DOHH2 (cell line): ENCODE results near the gene KNDC1.

Source experiments
- H3F3A ChIP-seq: fragments of 200-600 bp; sonication (generic), shearing (Covaris generic); 2 replicates; pipeline ENCODE4 v1.6.0; 2016; ENCODE audit warnings: antibody characterized with exemption, mild to moderate bottlenecking; ENCODE audit not compliant: control insufficient read depth, insufficient read depth
- H3K27ac ChIP-seq: fragments of 200-600 bp; sonication (generic); 2 replicates; pipeline ENCODE4 v1.5.1; 2014; ENCODE audit warnings: low read depth, mild to moderate bottlenecking, low read length, moderate library complexity
- H3K27me3 ChIP-seq: fragments of 200-600 bp; sonication (generic); 2 replicates; pipeline ENCODE4 v1.6.1; 2014; ENCODE audit warnings: mild to moderate bottlenecking, low read length, mixed read lengths; ENCODE audit not compliant: control insufficient read depth
- H3K36me3 ChIP-seq: fragments of 200-600 bp; sonication (generic); 2 replicates; pipeline ENCODE4 v1.6.1; 2014; ENCODE audit warnings: mild to moderate bottlenecking, low read length, moderate library complexity, mixed read lengths; ENCODE audit not compliant: control insufficient read depth
- H3K4me1 ChIP-seq: fragments of 200-600 bp; sonication (generic); 2 replicates; pipeline ENCODE4 v1.6.1; 2014; ENCODE audit warnings: mild to moderate bottlenecking, low read length, mixed read lengths; ENCODE audit not compliant: control insufficient read depth
- H3K4me2 ChIP-seq: fragments of 200-600 bp; sonication (generic); 2 replicates; pipeline ENCODE4 v1.6.0; 2014; ENCODE audit warnings: mild to moderate bottlenecking, low read length, moderate library complexity
- H3K4me3 ChIP-seq: fragments of 200-600 bp; sonication (generic); 2 replicates; pipeline ENCODE4 v1.5.1; 2014; ENCODE audit warnings: mild to moderate bottlenecking, low read length, mixed read lengths
- H3K79me2 ChIP-seq: fragments of 200-600 bp; sonication (generic); 2 replicates; pipeline ENCODE4 v1.6.1; 2014; ENCODE audit warnings: mild to moderate bottlenecking, low read length, mixed read lengths; ENCODE audit not compliant: control insufficient read depth
- H3K9me2 ChIP-seq: fragments of 200-600 bp; sonication (generic); replicated peaks from 2 replicates; pipeline ENCODE4 v1.6.1; 2014; ENCODE audit warnings: mild to moderate bottlenecking, low read length, mixed read lengths; ENCODE audit not compliant: control insufficient read depth
- H3K9me3 ChIP-seq: fragments of 200-600 bp; sonication (generic); 2 replicates; pipeline ENCODE4 v1.6.1; 2014; ENCODE audit warnings: antibody characterized with exemption, low read length, mixed read lengths; ENCODE audit not compliant: control insufficient read depth, insufficient read depth
- H4K20me1 ChIP-seq: fragments of 200-600 bp; sonication (generic); 2 replicates; pipeline ENCODE4 v1.6.0; 2014; ENCODE audit warnings: low read depth, mild to moderate bottlenecking, antibody characterized with exemption, low read length, moderate library complexity; ENCODE audit not compliant: control insufficient read depth, insufficient read depth
- CTCF ChIP-seq: fragments of 200-600 bp; sonication (generic); IDR thresholded peaks from one replicate; pipeline ENCODE4 v1.5.1; 2014; ENCODE audit warnings: antibody characterized with exemption, mild to moderate bottlenecking, low read depth, low read length; ENCODE audit not compliant: poor library complexity, severe bottlenecking
- EZH2phosphoT487 ChIP-seq: fragments of 200-600 bp; sonication (generic); IDR thresholded peaks from 2 replicates; pipeline ENCODE4 v1.6.1; 2017; ENCODE audit warnings: borderline replicate concordance, mild to moderate bottlenecking, antibody characterized with exemption, low read length, moderate library complexity, mixed read lengths

KNDC1 gene

GRCh38 chr10:133182190-133182589 lies 22.2 kb downstream of the KNDC1 start:
- Histone ChIP-seq H3K4me3 (no peak overlapping the region), H4K20me1 (no peaks in the 10 kb centered on the region), H3K27me3 (no peaks in the 10 kb centered on the region), H3K9me3 (peaks cover 57% of the 10 kb centered on the region; the same call in 1 of the 2 replicates), H3K27ac (no peak overlapping the region), H3F3A (peaks cover 4% of the 10 kb centered on the region), H3K36me3 (no peaks in the 10 kb centered on the region), H3K4me1 (no peaks in the 10 kb centered on the region), H3K4me2 (no peak overlapping the region), H3K79me2 (no peaks in the 10 kb centered on the region), H3K9me2 (no peaks in the 10 kb centered on the region)
- TF ChIP-seq EZH2phosphoT487 (no peak), CTCF (no peak)

DNA sequence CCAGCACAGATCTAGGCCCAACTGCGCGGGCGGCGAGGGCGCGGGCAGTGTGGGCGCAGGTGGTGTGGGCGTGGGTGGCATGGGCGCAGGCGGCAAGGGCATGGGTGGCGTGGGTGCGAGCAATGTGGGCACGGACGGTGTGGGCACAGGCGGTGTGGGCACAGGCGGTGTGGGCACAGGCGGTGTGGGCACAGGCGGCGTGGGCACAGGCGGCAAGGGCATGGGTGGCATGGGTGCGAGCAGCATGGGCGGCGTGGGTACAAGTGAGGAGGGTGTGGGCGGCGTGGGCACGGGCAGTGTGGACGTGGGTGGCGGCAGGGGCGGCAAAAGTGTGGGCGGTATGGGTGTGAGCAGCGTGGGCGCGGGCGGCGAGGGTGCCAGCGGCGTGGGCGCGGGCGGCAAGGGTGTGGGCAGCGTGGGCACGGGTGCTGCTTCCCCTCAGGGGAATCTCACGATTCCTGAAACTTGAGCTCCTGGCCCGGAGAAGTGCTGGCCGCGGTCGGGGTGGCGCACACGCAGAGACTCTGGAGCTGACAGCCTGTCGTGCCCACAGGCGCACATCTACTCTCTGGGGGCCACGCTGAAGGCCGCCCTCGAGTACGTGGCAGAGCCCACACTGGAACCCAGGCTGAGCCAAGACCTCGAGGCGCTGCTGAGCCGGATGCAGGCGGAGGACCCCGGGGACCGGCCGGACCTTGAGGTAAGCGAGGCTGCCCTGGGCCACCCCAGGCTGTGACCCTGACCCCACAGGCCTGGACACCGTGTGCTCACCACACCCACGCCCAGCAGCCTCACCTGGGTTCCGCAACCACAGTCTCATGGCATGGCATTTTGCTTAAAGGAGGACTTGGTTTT lies 23.0 kb downstream of the KNDC1 start:
- Histone ChIP-seq H3K27me3 (no peaks in the 10 kb centered on the region), H3K9me3 (peaks cover 54% of the 10 kb centered on the region; the same call in 1 of the 2 replicates), H3K36me3 (no peaks in the 10 kb centered on the region), H3K4me1 (no peaks in the 10 kb centered on the region), H3F3A (no peaks in the 10 kb centered on the region; the same call in 1 of the 2 replicates), H3K4me2 (no peak overlapping the region), H3K4me3 (no peak overlapping the region), H4K20me1 (no peaks in the 10 kb centered on the region), H3K27ac (no peak overlapping the region), H3K9me2 (no peaks in the 10 kb centered on the region), H3K79me2 (no peaks in the 10 kb centered on the region)
- no peak for TF ChIP-seq CTCF
- TF ChIP-seq EZH2phosphoT487: no peak

DNA sequence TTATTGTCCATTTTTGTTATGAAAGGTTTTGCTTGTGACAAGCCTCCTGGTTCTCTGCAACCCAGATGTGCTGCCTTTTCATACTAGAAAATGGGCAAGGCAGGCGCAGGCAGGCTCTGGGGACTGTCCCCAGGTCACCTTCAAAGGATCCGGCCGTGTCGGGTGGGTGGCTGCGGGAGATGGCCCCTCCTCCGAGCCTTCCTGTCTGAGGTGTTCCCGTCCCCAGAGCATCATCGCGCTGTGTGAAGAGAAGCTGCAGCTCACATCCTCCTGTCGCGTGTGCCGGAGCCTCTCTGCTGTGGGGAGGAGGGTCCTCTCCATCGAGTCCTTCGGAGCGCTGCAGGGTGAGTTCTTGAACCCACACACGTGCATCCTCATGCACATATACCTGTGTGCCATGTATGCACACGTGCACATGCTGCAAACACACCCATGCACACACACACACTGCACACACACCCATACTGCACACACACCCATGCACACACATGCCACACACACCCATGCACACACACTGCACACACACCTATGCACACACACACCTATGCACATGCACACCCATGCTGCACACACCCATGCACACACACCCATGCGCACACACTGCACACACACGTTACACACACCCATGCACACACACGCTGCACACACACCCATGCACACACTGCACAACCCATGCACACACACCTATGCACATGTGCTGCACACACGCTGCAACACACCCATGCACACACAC lies 23.8 kb downstream of the KNDC1 start:
- no peak for TF ChIP-seq EZH2phosphoT487
- TF ChIP-seq CTCF: no peak
- Histone ChIP-seq H3K4me3 (no peak overlapping the region), H3K27me3 (no peaks in the 10 kb centered on the region), H3K36me3 (no peaks in the 10 kb centered on the region), H4K20me1 (no peaks in the 10 kb centered on the region), H3K4me2 (no peak overlapping the region), H3K4me1 (no peaks in the 10 kb centered on the region), H3F3A (no peaks in the 10 kb centered on the region), H3K79me2 (no peaks in the 10 kb centered on the region), H3K9me3 (peaks cover 49% of the 10 kb centered on the region; the same call in 1 of the 2 replicates), H3K27ac (no peak overlapping the region), H3K9me2 (no peaks in the 10 kb centered on the region)
